K562 (cell line): ENCODE measurements around the gene PES1. TPM values are rescaled to one million over a fixed set of nuclear protein-coding genes. Genes with fewer than 3 reads are reported as not detected.

ENCODE experiments used
- ATAC-seq: fragments of 200-7000 bp; cut with Tn5 transposase; 3 replicates; pipeline ENCODE4 v1.9.1; 2020; ENCODE audit warnings: moderate library complexity
- BruUV-seq: library from RNA; stranded (reverse); fragments of 400-500 nt; replicated peaks from 2 replicates; lab custom pipeline; 2021; lab: Mats Ljungman, UMichigan
- CTCF ChIA-PET: fragments of 300-600 bp; formaldehyde crosslinking; extraction: SDS; loops from one replicate; lab custom pipeline; 2021; ENCODE audit warnings: low intra/inter-chr PET ratio; lab: Yijun Ruan, JAX
- POLR2A ChIA-PET: fragments of 300-600, 350-650 bp; sonication (Branson Sonifier 250); formaldehyde crosslinking; extraction: SDS; loops from one replicate; lab custom pipeline; 2021; ENCODE audit warnings: antibody characterized with exemption, inconsistent platforms; lab: Yijun Ruan, JAX
- DNase-seq, 4 experiments: peaks; one replicate each; pipeline versions ENCODE4 v3.0.0 to v3.0.0-alpha.2; 2011 to 2018; ENCODE audit warnings: low spot score in 3 of 4, mixed read lengths in 3 of 4; ENCODE audit errors: extremely low read depth in 1 of 4
- FAIRE-seq: peaks from 2 replicates; lab custom pipeline; 2011; peaks lifted over from hg19 to GRCh38; lab: Jason Lieb, UNC
- H2AFZ ChIP-seq: 2 replicates; pipeline ENCODE4 v1.6.0; 2011; ENCODE audit warnings: low read depth, low read length, control low read depth, inconsistent platforms
- H3K27ac ChIP-seq: fragments of 200-600 bp; 3 replicates; pipeline ENCODE4 v1.8.0; 2011; ENCODE audit warnings: low read depth, mild to moderate bottlenecking, control low read depth, inconsistent platforms, low read length, moderate library complexity, mixed read lengths; ENCODE audit errors: extremely low read depth
- H3K27me3 ChIP-seq, 2 experiments: fragments of 300-600 bp in 1 of 2; 2 replicates in 1 of 2; 3 replicates in 1 of 2; pipeline versions ENCODE4 v1.6.0 to v1.8.0; 2011; ENCODE audit warnings: inconsistent platforms in 2 of 2, low read length in 2 of 2, mild to moderate bottlenecking in 1 of 2, mixed read lengths in 1 of 2, moderate library complexity in 1 of 2; ENCODE audit not compliant: control insufficient read depth in 2 of 2, insufficient read depth in 2 of 2
- H3K36me3 ChIP-seq: fragments of 300-600 bp; 3 replicates; pipeline ENCODE4 v1.8.0; 2011; ENCODE audit warnings: mild to moderate bottlenecking, low read length, inconsistent platforms; ENCODE audit not compliant: control insufficient read depth, insufficient read depth
- H3K4me1 ChIP-seq, 2 experiments: fragments of 200-600 bp in 1 of 2; replicated peaks in 1 of 2; 2 replicates in 1 of 2; 3 replicates in 1 of 2; pipeline versions ENCODE4 v1.5.1 to v1.8.0; 2011; ENCODE audit warnings: inconsistent platforms in 2 of 2, low read length in 2 of 2, mild to moderate bottlenecking in 1 of 2, mixed read lengths in 1 of 2, moderate library complexity in 1 of 2; ENCODE audit not compliant: control insufficient read depth in 2 of 2, insufficient read depth in 2 of 2
- H3K4me2 ChIP-seq: 2 replicates; pipeline ENCODE4 v1.6.1; 2011; ENCODE audit warnings: low read length, control low read depth, inconsistent platforms, mixed read lengths; ENCODE audit not compliant: insufficient read depth
- H3K4me3 ChIP-seq: fragments of 200-600 bp; sonication (generic), shearing (Covaris generic); 2 replicates; pipeline ENCODE4 v1.5.1; 2016; ENCODE audit warnings: control low read depth, inconsistent platforms
- H3K79me2 ChIP-seq: fragments of 200-600 bp; 3 replicates; pipeline ENCODE4 v1.8.0; 2011; ENCODE audit warnings: low read length, inconsistent platforms; ENCODE audit not compliant: control insufficient read depth, insufficient read depth
- H3K9ac ChIP-seq, 2 experiments: 2 replicates each; pipeline versions ENCODE4 v1.6.0 to v1.6.1; 2011; ENCODE audit warnings: low read depth in 2 of 2, low read length in 2 of 2, control low read depth in 1 of 2, inconsistent platforms in 1 of 2, mild to moderate bottlenecking in 1 of 2, mixed read lengths in 1 of 2; ENCODE audit not compliant: insufficient read depth in 1 of 2
- H3K9me1 ChIP-seq: one replicate; pipeline ENCODE4 v1.6.0; 2011; ENCODE audit warnings: inconsistent platforms, mild to moderate bottlenecking, low read length, moderate library complexity; ENCODE audit not compliant: control insufficient read depth, insufficient read depth
- H3K9me3 ChIP-seq: replicated peaks from 2 replicates; pipeline ENCODE4 v1.5.1; 2011; ENCODE audit warnings: low read depth, low read length, inconsistent platforms; ENCODE audit not compliant: control insufficient read depth, insufficient read depth
- H4K20me1 ChIP-seq: replicated peaks from 2 replicates; pipeline ENCODE4 v1.6.1; 2011; ENCODE audit warnings: low read length, inconsistent platforms, mixed read lengths; ENCODE audit not compliant: control insufficient read depth, insufficient read depth
- E2F8 ChIP-seq: fragments of 450-650 bp; IDR thresholded peaks from 2 replicates; pipeline ENCODE4 v1.7.1; 2018; ENCODE audit warnings: mild to moderate bottlenecking, low read depth; ENCODE audit not compliant: partially characterized antibody
- FOXK2 ChIP-seq, 2 experiments: fragments of 450-650 bp; IDR thresholded peaks in 1 of 2; conservative IDR thresholded peaks in 1 of 2; 2 replicates each; pipeline ENCODE4 v1.6.1; 2016; ENCODE audit warnings: low read depth in 2 of 2, mild to moderate bottlenecking in 1 of 2
- GABPB1 ChIP-seq: sonication (generic); formaldehyde crosslinking; IDR thresholded peaks from 2 replicates; pipeline ENCODE4 v1.8.0; 2022; ENCODE audit warnings: mild to moderate bottlenecking, missing genetic modification reagents
- PKNOX1 ChIP-seq: fragments of 450-650 bp; IDR thresholded peaks from 2 replicates; pipeline ENCODE4 v1.6.1; 2016
- POLR2B ChIP-seq: fragments of 450-650 bp; IDR thresholded peaks from 2 replicates; pipeline ENCODE4 v1.6.1; 2018; ENCODE audit warnings: low read depth; ENCODE audit not compliant: partially characterized antibody
- WGBS: fragments of 100-300 bp; shearing (Covaris generic); methylation state at CpG from one replicate; pipeline ENCODE4 v1.1.6; 2016; ENCODE audit warnings: low coverage, mixed read lengths; ENCODE audit not compliant: insufficient coverage; ENCODE audit errors: missing lambda C conversion rate; 5-methylcytosine and 5-hydroxymethylcytosine counted together
- in situ Hi-C: fragments of 300-500 bp; cut with MboI; formaldehyde crosslinking; loops from 4 replicates; pipeline ENCODE4 v1.15.0; 2018; ENCODE audit warnings: inconsistent platforms, mixed read lengths
- intact Hi-C: fragments of 100-400 bp; cut with micrococcal nuclease; formaldehyde crosslinking; loops from 2 replicates; pipeline ENCODE4 v1.14.2; 2022
- polyA plus RNA-seq, 8 experiments: library from polyadenylated mRNA; depleted of rRNA in 4 of 8; stranded (reverse) in 5 of 8; unstranded in 3 of 8; fragments of >200 nt; fragmentation: Nextera tagmentation in 2 of 8; fragmentation: Illumina TruSeq in 1 of 8; extraction: Ambion mirVana in 2 of 8; extraction: Trizol in 1 of 8; gene quantifications; 2 replicates each; pipeline versions ENCODE4 v1.2.1 to v1.2.3, GENCODE V29; 2011 to 2014; ENCODE audit warnings: inconsistent platforms in 1 of 8, missing spikeins in 1 of 8
- total RNA-seq, 7 experiments: library from RNA; depleted of rRNA in 6 of 7; stranded (reverse); fragments of >200 nt in 6 of 7; fragmentation: Illumina TruSeq in 2 of 7; extraction: Trizol in 2 of 7; gene quantifications; 2 replicates each; pipeline versions ENCODE4 v1.2.1 to v1.2.3, GENCODE V29; 2011 to 2021; ENCODE audit warnings: low replicate concordance in 1 of 7
- TF ChIP-seq, protein P1 (sequence below): fragments of 250-450 bp; sonication (Bioruptor Pico); IDR thresholded peaks from 2 replicates; pipeline ENCODE4 v1.5.0; 2021; ENCODE audit warnings: mild to moderate bottlenecking, borderline replicate concordance

PES1 gene
- total and polyA plus RNA-seq, 9 of the 15 experiments (the other 6 are each of a cell fraction or from before 2014, with no cell fraction given) = 6.5 to 158 (median 94.3) TPM

- TF ChIP-seq, protein P1, sequence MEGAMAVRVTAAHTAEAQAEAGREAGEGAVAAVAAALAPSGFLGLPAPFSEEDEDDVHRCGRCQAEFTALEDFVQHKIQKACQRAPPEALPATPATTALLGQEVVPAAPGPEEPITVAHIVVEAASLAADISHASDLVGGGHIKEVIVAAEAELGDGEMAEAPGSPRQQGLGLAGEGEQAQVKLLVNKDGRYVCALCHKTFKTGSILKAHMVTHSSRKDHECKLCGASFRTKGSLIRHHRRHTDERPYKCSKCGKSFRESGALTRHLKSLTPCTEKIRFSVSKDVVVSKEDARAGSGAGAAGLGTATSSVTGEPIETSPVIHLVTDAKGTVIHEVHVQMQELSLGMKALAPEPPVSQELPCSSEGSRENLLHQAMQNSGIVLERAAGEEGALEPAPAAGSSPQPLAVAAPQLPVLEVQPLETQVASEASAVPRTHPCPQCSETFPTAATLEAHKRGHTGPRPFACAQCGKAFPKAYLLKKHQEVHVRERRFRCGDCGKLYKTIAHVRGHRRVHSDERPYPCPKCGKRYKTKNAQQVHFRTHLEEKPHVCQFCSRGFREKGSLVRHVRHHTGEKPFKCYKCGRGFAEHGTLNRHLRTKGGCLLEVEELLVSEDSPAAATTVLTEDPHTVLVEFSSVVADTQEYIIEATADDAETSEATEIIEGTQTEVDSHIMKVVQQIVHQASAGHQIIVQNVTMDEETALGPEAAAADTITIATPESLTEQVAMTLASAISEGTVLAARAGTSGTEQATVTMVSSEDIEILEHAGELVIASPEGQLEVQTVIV (CRISPR knock-in tag) = no peak
- TF ChIP-seq E2F8 (no peak), FOXK2 (conservative IDR thresholded peaks at IDR 0.05 in 1 of 2, IDR thresholded peaks at IDR 0.05 in 1 of 2; ENCODE audit: low read depth in 2 of 2) (no peak)
- TF ChIP-seq, all 486 proteins: peak for 0
Measured at GRCh38 chr22:30640839-30641430, 49.2 kb upstream of the PES1 start (continued).

- POLR2A ChIA-PET = interaction anchor here (1.1 kb wide), 1 partner anchor 27 kb away, joined by 3 read pairs; no protein-coding TSS in a partner anchor
- no peak overlapping the region for H3K4me2 ChIP-seq
- H3K79me2 ChIP-seq = no peaks in the 10 kb centered on the region
- H3K4me1 ChIP-seq = peaks cover 8 to 29% of the 10 kb centered on the region in 2 experiments; a peak in 4 of 5 replicates
- no peaks in the 10 kb centered on the region for H3K9me1 ChIP-seq
- FAIRE-seq = no peak
- H3K27ac ChIP-seq = no peak overlapping the region
- no TSS peak for BruUV-seq
- no peaks in the 10 kb centered on the region for H3K36me3 ChIP-seq
- no peak for TF ChIP-seq POLR2B
- no peak for TF ChIP-seq GABPB1
- no peak for TF ChIP-seq PKNOX1
- CTCF ChIA-PET = no interaction called here
- H3K4me3 ChIP-seq = no peak overlapping the region
- no peak overlapping the region for H3K9ac ChIP-seq
- 80% methylated on average over 2 of the region's 4 CpGs for WGBS
- no peak for DNase-seq
- H4K20me1 ChIP-seq = no peaks in the 10 kb centered on the region
- H2AFZ ChIP-seq = no peak overlapping the region
- H3K27me3 ChIP-seq = no peaks in the 10 kb centered on the region
- in situ Hi-C loops (no loop called here), intact Hi-C loops (no loop called here)
- ATAC-seq = no peak
- H3K9me3 ChIP-seq = no peaks in the 10 kb centered on the region
Measured at GRCh38 chr22:30640361-30640760, 48.7 kb upstream of the PES1 start.
